NCI-H1048 (cell line): ENCODE measurements around the gene MBL2.

Experiments
- DNase-seq: peaks from one replicate; lab custom pipeline; 2025; lab: John Stamatoyannopoulos, UW

MBL2 gene

GRCh38 chr10:52740155-52740549 is 32.4 kb downstream of the MBL2 start:
- DNase-seq: no peak

GRCh38 chr10:52739380-52740154 is 33.0 kb downstream of the MBL2 start:
- no peak for DNase-seq

- DNase-seq: no peak
These were observed 33.6 kb downstream of the MBL2 start for GRCh38 chr10:52738951-52739350.

- DNase-seq: no peak
These were observed 43.1 kb downstream of the MBL2 start for GRCh38 chr10:52729271-52730104.

GRCh38 chr10:52720018-52720417 is 52.6 kb downstream of the MBL2 start:
- DNase-seq: no peak
